GF-D8 (cell line): Measurements from ENCODE around the gene EXOC3L1.

Experiments
- DNase-seq: peaks from one replicate; lab custom pipeline; 2025; lab: John Stamatoyannopoulos, UW

The EXOC3L1 gene

DNA sequence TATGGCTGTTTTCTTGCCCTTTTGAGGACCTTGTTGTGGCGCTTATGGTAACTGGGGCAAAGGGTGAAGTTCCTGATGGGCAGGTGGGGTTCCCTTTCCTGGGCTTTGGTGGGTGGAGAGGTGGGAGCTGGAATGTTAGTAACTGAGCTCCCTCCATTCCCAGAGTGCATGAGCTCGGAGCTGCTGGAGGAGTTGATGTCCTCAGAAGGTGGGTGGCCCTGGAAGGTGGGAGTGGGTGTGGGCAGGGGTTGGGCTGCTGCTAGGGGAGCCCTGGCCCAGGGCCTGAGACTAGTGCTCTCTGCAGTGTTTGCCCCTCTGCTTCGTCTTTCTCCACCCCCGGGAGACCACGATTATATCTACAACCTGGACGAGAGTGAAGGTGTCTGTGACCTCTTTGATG is 7.8 kb upstream of the EXOC3L1 start:
- DNase-seq = no peak

DNA sequence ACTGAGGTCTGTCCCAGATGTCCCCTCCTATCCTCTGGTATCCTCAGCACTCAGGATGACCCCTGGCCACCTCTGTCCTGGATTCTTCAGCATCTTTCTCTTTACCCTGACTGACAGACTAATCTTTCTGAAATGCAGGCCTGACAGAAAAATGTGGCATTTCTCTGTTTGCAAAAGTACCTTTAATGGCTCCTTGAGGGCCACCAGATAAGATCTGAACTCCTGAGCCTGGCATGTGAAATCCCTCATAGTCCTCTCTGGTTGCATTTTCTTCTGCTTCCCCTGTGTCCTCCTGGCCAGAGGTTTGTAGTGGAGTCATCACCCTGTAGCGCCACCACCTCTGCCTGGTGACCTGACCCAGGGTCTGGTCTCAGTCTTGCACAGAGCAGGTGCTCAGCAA is 6.9 kb upstream of the EXOC3L1 start:
- no peak for DNase-seq

DNA sequence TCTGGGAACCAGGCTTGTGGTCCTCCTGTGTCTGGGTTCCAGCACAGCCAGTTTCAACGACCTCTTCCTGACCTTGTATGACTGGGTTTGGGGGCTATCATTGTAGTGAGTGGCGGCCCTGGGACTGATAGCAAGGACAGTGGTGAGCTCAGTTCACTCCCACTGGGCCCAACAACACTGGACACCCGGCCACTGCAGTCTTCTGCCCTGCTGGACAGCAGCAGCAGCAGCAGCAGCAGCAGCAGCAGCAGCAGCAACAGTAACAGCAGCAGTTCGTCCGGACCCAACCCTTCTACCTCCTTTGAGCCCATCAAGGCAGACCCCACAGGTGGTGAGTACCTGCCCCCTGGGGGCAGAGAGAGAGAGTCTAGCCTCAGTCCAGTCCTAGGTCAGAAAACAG is 5.7 kb upstream of the EXOC3L1 start:
- DNase-seq = no peak

DNA sequence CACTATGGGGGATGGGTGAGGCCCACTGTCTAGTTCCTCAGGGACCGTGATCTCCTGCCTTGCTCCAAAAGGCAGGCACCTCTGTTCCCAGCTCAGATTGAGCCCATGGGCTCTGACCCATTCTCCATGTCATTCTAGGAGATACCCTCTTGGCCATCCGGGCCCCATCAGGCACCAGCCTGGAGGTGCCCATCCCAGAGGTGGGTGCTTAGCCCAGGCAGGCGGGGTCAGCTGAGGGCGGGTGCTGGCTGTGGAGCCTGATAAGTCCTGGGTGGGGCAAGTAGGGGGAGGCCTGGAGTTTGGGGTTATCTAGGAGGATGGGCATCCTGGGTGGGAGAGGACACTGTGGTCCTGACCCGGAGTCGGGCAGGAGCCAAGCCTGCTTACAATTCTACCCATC is 4.3 kb upstream of the EXOC3L1 start:
- no peak for DNase-seq

DNA sequence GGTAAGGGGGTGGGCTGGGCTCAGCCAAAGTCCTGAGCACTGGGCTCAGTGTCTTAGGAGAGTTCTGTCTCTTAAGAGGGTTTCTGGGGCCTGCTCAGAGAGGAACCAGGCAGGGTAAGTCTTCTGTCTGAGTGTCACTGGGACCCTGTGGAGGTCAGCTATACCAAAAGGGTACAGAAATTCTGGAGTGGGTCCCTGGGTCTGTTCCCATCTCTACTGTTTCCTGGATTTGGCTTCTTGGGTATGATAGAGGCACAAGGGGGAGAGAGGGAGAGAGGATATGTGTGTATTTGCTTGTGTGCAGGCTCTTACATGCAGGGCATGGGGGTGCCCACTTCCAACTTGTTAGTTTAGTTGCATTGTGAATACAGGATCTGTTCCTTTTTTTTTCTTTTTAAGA is 3.6 kb upstream of the EXOC3L1 start:
- DNase-seq = no peak

DNA sequence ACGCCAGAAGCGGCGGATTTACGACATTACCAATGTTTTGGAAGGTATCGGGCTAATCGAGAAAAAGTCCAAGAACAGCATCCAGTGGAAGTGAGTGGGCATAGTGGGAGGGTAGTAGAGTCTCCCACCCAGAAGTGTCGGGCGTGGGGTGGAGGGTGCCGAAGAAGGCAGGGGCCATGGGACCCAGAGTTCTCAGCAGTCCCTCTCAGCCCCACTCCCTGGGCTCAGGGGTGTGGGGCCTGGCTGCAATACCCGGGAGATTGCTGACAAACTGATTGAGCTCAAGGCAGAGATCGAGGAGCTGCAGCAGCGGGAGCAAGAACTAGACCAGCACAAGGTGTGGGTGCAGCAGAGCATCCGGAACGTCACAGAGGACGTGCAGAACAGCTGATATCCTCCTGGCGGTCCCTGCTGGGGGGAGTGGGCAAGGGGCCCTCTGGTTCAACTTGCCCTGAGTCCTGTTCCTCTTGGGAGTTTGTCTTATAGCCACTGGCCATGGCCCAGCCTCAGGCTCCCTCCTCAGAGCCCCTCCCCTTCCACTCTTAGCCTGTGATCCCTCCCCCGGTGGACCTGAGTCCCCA is 2.9 kb upstream of the EXOC3L1 start:
- DNase-seq = no peak

DNA sequence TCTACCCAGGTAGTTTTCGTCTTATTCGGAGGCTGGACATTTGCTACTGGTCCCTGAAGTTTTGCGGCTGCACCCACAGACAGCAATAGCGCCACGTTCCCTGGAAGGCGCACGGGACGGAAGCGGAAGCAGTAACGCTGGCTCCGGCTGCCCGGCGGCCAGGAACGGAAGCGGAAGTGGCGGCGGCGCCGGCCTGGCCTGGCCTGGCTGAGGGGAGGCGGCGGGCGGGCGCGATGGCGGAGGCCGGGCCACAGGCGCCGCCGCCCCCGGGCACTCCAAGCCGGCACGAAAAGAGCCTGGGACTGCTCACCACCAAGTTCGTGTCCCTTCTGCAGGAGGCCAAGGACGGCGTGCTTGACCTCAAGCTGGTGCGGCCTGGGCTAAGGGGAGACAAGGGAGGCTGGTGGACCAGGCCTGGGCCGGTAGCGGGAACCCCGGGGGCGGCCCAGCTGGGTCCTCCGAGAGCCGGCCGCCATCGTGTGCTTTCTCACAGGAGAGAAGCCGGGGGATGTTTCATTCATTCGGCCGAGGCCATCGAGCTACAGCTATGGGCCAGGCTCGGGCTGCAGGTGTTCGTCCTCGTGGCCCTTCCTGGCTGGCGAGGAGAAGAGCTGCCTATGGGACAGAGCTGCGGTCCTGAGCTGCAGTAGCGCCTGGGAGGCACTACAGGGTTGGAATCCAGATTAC is 2.2 kb upstream of the EXOC3L1 start, which contains the start of gene E2F4:
Gene E2F4 (plus strand): TSS at position 161 of the 687 bp plus-strand sequence. CDS start 73 bp downstream, at position 234.
- peak; percentile 64 for DNase-seq

DNA sequence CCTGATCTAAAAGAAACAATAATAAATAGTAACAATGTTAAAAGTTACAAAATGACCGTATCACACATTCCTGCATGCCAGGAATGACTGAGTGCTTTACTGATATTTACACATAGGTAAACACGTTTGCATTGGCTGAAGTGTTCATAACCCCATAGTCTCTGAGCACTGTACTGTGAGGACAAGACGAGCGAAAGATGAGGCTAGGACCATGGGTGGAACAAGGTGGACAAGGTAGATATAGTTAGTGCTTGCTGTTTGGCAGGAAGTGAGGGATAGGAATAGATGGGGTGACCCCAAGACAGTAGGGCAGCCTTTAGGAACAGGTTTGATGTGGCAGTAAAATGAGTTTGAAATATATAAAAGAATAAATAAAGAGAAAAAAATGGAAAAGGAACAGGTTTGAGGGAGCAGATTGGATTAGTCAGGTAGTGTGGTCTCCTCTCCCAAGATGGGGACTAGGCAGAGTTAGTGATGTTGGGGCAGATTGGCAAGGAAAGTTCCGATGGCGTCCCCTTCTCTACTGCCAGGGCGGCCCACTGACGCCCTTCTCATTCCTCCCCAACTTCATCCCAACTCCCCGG is 1.6 kb upstream of the EXOC3L1 start:
- no peak for DNase-seq

DNA sequence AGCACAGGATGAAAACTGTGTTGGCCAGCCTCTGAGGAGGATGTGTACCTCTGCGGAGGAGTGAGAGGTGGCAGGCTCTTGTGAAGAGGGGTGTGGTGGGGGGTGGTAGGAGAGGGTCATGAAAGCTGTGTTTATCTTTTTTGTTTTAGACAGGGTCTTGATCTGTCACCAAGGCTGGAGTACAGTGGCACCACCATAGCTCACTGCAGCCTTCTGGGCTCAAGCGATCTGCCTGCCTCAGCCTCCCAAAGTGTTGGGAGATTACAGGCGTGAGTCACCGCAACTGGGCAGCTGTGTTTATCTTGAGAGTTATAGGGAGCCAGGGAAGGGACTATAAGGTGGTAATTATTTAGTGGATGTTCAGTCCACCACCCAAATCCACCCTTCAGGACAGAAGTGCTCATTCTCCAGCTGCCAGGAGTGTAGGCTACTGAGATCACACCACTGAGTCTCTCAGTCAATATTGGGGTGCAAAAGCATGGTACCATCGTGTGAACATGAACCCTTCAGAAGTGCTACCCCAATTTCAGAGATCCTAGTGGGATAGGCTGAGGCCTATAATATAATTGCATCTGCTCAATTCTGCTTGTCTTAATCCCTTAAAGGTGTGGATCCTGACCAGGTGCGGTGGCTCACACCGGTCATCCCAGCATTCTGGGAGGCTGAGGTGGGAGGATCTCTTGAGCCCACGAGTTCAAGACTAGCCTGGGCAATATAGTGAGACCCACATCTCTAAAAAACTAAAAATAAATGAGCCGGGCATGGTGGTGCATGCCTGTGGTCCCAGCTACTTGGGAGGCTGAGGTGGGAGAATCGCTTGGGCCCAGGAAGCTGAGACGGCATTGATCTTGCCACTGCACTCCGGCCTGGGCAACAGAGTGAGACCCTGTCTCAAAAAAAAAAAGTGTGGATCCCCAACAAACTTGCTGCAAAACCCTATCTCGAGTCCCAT is 788 bp upstream of the EXOC3L1 start:
- DNase-seq = no peak

DNA sequence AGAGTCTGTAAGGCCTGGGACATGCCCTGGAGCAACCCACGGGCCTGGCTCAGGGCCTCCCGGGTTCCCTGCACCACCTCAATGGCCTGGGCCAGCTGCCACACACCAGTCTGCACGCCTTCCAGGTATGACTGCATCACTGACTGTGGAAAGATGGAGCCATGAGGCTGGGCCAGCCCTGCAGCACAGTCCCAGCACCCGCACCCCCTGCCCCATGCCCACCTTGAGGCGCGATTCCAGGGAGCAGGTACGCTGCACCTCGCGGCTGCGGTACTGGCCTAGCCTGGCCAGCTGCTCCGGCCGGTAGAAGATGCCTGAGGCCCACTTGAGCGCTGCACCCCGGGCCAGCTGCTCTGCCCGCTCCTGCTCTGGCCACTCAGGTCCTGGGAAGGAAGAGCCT is 1.1 kb downstream of the EXOC3L1 start:
- DNase-seq = no peak

DNA sequence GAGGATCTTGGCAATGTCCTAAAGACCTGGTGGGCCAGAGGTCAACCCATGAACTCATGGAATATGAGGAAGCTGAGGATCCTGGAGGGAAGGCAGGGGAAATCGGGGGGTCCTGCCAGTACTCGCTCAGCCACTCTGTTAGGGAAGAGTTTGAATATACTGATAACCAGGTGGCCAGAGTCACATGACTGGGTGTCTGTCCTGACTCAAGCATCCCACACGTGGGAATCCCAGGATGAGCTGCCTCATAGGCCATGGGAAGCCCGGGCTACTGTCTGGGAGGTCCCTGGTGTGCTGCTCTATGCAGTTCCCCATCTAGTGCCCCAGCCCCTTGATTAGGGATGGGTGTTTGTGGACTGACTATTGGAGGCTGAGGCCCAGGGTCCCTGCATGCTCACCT is 1.6 kb downstream of the EXOC3L1 start:
- no peak for DNase-seq

DNA sequence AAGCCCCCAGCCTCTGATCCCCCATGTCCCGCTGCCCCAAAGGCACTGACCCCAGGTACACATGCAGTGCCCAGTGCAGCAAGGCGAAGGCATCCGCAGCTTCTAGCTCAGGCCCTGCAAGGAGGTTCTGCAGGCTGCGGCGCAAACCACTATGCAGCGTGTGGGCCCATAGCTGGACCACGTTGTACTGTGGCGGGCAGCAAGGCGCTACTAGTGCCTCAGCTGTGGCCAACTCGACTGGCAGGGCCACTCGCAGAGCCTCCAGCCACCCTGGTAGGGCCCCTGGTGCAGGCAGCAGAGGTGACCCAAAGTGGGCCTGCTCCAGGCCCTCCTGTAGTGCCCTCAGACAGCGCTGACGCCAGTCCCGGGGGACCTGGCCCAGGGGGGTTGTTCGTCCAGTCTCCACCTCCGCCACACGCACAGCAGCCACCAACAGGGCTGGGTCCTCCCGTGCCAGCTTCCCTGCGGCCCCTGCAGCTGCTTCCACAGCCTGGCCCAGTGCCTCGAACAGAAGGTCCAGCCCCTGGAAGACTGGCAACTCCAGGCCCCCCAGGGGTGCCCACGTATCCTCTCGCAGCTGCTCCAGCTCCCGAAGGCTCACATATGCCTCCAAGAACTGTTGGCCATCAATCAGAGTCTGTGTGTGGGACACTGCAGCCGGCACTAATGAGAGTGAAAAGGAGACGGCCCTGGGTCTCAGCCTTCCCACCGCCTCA is 2.6 kb downstream of the EXOC3L1 start:
- no peak for DNase-seq

DNA sequence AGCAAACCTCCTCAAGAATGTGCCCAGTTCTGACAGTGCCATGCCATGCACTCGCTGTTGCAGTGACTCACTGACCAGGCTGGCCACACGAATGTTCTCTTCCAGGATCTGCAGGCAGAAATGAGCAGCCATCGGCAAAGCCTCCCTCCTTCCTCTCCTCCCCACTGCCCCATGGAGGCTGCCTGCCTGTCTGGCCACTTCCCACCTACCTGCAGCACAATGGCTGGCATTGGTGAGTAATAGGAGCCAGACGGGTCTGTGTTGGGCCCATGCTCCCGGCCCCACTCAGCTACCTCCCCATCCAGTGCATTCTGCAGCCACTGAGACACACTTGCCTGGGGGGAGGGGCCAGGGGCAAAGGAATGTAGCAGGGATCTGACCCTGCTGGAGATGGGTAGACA is 3.4 kb downstream of the EXOC3L1 start:
- no peak for DNase-seq

DNA sequence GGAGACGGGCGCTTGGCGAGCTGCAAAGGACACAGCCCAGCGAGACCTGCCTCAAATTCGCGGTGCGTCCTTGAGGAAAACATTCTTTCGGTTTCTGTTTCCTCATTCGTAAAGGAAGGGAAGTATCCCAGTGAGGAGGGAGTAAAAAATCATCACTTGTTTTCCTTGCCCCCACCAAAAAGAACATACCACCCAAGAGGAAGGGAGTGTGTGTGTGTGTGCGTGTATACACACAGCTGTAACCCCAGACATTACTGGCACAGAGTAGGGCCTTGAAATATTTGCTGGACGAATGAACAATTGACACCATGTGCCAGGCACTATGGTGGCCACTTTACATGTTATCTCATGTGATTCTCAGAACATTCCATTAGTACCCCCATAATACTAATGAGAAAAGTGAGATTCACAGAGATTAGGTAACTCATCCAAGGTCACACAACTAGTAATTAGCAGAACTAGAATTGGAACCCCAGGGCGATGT is 4.2 kb downstream of the EXOC3L1 start:
- no peak for DNase-seq

DNA sequence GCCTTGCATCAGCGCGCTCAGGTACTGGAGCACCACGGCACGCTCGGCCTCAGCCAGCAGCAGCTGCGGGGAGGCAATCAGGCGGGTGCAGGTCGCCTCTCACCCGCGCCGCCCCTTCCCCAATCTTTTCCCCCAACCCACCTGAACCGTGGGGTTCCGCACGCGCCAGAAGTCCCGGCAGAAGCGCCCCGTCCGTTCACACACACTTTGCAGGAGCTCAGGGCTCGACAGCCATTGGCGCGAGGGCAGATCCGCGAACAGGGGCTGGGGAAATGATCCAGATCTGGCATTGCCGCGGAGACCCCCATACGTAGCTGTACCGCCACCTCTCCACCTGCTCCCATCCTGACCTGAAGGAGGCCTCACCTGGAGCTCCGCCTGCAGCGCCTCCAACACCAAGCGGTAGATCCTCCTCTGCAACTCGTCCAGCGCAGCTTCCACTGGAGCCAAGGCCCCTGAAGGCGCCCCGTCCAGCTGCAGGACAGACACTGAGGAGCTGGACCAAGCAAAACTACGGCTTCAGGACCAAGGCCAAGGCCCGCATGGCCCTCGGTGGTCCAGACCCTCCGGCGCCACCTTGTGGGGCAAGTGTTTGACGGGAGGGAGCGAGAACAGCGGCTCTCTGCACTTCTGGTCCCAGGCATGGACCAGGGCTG is 4.8 kb downstream of the EXOC3L1 start:
- DNase-seq = peak; percentile 34

DNA sequence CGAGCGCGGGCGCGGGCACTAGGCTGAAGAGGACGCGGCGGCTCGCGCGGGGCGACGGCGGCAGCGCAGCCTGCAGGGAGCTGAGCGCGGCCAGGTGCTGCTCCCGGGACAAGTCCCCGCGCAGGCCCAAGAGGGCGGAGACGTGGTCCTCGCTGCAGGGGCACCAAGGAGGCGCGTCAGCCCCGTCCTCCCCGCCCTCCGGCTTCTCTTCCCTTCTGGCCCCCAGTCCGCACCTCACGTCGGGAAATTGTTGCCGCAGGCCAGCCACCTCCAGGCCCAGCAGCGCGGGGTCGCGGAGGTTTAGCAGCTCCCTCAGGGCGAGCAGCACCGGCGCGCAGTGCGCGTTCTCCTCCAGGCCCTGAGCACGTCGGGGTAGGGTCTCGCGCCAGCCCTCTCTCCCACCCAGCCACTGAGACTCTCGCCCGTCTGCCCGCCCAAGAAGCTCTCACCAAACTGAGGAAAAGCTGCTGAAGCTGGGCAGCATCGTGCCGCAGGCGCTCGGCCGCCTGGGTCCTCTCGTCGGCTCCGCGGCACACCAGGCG is 5.4 kb downstream of the EXOC3L1 start:
- no peak for DNase-seq

DNA sequence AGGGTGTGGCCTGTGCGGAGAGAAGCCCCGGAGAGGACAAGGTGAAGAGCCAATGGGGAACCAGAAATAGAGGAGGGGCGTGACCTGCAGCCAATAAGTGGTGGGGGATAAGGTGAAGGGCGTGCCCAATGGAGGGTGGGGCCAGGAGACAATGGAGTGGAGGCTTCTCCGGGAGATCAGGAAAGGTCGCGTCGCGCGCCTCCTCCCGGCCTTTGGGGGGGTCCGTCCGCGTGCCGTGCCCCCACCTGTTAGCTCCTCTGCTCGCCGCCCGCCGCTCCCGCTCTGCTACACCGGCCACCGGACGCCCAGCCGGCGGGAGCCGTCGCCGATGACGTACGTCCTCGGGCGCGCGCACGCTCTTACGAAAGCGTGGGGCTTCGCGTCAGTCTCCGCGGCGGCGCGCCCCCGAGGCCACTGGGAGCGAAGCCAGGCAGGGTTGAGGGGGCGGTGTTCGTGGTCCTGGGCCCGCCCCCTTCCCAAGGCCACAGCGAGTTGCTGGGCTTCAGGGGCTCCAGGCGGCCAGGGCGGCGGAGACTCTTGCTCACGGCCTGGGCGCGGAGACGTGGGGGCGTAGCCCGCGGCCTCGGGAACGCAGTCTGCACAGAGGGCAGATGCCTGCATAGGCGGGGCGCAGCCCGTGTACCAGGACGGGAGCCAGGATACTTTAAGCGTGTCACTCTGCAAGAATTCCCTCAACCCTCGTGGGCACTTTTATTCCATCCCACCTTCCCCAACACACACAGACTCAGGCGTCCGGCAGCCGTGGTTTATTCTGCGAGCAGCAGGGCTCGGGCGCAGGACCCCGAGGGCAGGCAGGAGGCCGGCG is 6.1 kb downstream of the EXOC3L1 start, which contains the start of gene MATCAP1:
Gene MATCAP1 (minus strand): TSS at position 337 of the 826 bp plus-strand sequence. CDS start 3,353 bp downstream, outside the sequence.
- DNase-seq = peak; percentile 97

DNA sequence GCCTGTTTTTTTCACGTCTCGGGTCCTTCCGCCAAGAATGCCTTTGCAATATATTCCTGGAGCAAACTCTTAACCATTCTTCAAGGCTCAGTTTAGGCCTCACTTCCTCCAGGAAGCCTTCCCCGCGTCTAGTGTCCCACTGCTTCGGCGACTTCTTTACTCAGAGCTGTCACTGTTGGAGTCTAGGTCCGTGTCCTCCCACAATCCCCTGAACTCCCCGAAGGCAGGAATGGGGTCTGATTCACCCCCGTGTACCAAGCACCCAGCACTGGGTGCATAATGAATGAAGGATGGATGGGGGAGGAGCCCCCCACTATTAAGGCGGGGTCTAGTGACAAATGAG is 6.7 kb downstream of the EXOC3L1 start:
- DNase-seq = no peak

DNA sequence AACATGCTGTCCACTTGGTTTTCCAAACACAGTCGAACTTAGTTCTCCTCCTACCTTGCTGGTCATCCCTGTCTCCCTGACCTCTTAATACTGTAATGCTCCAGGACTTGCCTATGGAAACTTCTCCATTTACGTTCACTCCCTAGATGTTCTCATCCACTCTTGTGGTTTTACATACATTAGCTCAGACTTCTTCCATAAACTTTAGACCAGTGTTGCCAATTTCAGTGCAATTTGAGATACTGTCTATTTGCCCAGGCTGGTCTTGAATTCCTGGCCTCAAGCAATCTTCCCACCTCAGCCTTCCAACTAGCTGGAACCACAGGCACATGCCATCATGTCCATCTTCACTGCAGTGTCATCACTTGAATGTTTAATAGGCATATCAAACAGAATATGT is 7.6 kb downstream of the EXOC3L1 start:
- DNase-seq = no peak

DNA sequence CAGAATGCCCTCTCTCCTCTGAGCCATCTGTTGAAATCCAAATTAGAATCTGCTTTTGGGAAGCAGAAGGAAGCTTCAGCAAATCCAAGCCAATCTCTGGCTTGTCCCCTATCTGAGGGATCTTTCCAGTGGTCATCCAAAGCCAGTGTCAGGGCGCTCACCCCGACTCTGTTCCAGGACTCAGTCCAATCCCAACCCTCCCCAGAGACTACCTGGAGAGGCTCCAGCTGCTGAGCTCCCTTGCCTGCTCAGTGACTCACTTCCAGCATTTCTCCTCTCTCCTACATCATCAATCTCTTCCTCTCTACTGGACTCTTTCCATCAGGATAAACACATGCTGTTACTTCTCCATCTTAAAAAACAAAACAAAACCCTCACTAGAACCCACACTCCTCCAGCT is 8.6 kb downstream of the EXOC3L1 start:
- no peak for DNase-seq
